ENCODE measurements around the gene PHRF1. TPM values are rescaled to one million over a fixed set of nuclear protein-coding genes. Genes with fewer than 3 reads are reported as not detected.

The PHRF1 gene
- total RNA-seq, 1 donor from 2014 or later, result 52.3 TPM

- Mint-ChIP-seq H3K4me3 (peak overlapping the region; percentile 72), H3K9me3 (no peaks in the 10 kb centered on the region), H3K4me1 (peaks cover 4% of the 10 kb centered on the region), H3K36me3 (ENCODE audit: low read depth) (no peaks in the 10 kb centered on the region), H3K27me3 (ENCODE audit: low read depth) (peaks cover 14% of the 10 kb centered on the region), H3K27ac (ENCODE audit: unreplicated experiment) (no peak overlapping the region)
- no peak for DNase-seq (ENCODE audit: low read depth, low spot score)
- TF ChIP-seq CTCF (conservative IDR thresholded peaks at IDR 0.05), result no peak
These were observed 41.7 kb upstream of the PHRF1 start for GRCh38 chr11:534396-535209.

GRCh38 chr11:535210-535518 lies 41.1 kb upstream of the PHRF1 start:
- no peaks in the 10 kb centered on the region for H3K9me3 Mint-ChIP-seq
- no peak overlapping the region for H3K4me3 Mint-ChIP-seq
- peaks cover 14% of the 10 kb centered on the region for H3K27me3 Mint-ChIP-seq (ENCODE audit: low read depth)
- peaks cover 4% of the 10 kb centered on the region for H3K4me1 Mint-ChIP-seq
- no peak for TF ChIP-seq CTCF (conservative IDR thresholded peaks at IDR 0.05)
- no peak overlapping the region for H3K27ac Mint-ChIP-seq (ENCODE audit: unreplicated experiment)
- no peak for DNase-seq (ENCODE audit: low read depth, low spot score)
- H3K36me3 Mint-ChIP-seq (ENCODE audit: low read depth), result no peaks in the 10 kb centered on the region

DNA sequence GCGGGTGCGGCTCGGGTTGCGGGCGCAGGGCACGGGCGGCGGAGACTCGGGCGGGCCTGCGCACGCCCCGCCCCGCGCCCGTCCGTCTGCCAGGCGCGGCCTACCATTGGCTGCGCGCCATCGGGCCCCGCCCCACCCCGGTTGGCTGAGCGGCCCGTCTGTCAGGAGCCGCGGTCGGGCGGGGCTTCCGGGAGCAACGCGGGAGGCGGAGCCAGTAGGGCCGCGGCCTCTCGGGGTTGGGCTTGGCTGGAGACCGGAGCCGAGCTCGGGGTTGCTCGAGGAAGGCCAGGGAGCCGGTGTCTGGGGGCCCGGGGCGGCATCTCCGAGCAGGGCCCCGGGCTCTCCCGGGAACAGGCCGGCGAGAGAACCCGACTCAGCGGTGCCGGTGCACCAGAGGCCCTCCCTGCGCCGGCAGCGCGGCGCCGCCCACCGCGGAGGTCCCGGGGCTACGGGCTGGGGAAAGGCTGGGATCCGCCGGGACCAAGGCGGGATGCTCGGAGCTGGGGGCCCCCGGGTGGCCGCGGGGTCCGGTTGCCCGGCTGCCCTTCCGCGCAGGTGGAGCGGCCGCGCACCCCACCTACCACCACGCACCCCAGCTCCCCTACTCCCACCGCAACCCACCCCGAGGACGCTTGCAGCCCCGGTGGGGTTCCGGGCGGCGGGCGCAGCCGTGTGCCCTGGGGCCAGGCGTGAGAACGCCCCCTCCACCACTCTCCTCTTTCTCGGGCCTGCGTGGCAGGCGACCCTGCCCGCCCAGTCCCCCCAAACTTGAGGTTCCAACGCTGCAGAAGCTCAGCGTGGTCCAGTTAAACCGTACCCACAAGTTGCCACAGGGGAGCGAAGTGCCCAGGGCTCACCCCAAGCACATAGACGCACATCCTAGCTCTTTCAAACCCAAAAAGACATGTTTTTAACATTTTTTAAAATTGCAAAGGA lies 40.5 kb upstream of the PHRF1 start, which contains the start of gene HRAS:
Gene HRAS (minus strand): TSS at position 58 of the 936 bp plus-strand sequence.
- no peaks in the 10 kb centered on the region for H3K36me3 Mint-ChIP-seq (ENCODE audit: low read depth)
- peaks cover 14% of the 10 kb centered on the region for H3K27me3 Mint-ChIP-seq (ENCODE audit: low read depth)
- H3K9me3 Mint-ChIP-seq, result no peaks in the 10 kb centered on the region
- H3K4me1 Mint-ChIP-seq, result peaks cover 4% of the 10 kb centered on the region
- DNase-seq (ENCODE audit: low read depth, low spot score), result peak; percentile 90
- H3K27ac Mint-ChIP-seq (ENCODE audit: unreplicated experiment), result no peak within 1 kb of the TSS
- peak within 1 kb of the TSS; percentile 92 for H3K4me3 Mint-ChIP-seq
- TF ChIP-seq CTCF (conservative IDR thresholded peaks at IDR 0.05), result no peak

GRCh38 chr11:536841-537621 lies 39.2 kb upstream of the PHRF1 start, which contains the start of gene LRRC56:
Gene LRRC56, plus strand, starts transcription at chr11:537527. Its CDS starts 3,158 bp downstream, at chr11:540685.
- Mint-ChIP-seq H3K36me3 (ENCODE audit: low read depth) (no peaks in the 10 kb centered on the region), H3K27ac (ENCODE audit: unreplicated experiment) (no peak within 1 kb of the TSS), H3K9me3 (no peaks in the 10 kb centered on the region), H3K27me3 (ENCODE audit: low read depth) (peaks cover 14% of the 10 kb centered on the region), H3K4me1 (peaks cover 4% of the 10 kb centered on the region), H3K4me3 (peak within 1 kb of the TSS; percentile 92)
- TF ChIP-seq CTCF (conservative IDR thresholded peaks at IDR 0.05), result no peak
- peak; percentile 70 for DNase-seq (ENCODE audit: low read depth, low spot score)
